Measurements from ENCODE around the gene TRHDE. TPM values are rescaled to one million over a fixed set of nuclear protein-coding genes. Genes with fewer than 3 reads are reported as not detected.

TRHDE gene
- total RNA-seq, 1 donor from 2014 or later, result 0.87 TPM

GRCh38 chr12:72300728-72301127 is 28.6 kb downstream of the TRHDE start:
- Mint-ChIP-seq H3K27ac (ENCODE audit: unreplicated experiment) (no peak overlapping the region), H3K4me1 (ENCODE audit: low read depth) (no peaks in the 10 kb centered on the region), H3K4me3 (ENCODE audit: unreplicated experiment) (no peak overlapping the region), H3K9me3 (ENCODE audit: low read depth) (no peaks in the 10 kb centered on the region), H3K36me3 (ENCODE audit: low read depth) (no peaks in the 10 kb centered on the region), H3K27me3 (ENCODE audit: low read depth) (peaks cover 5% of the 10 kb centered on the region)
- DNase-seq (ENCODE audit: low spot score), result no peak
- no peak for TF ChIP-seq CTCF (IDR thresholded peaks at IDR 0.05)

GRCh38 chr12:72304751-72305150 is 32.6 kb downstream of the TRHDE start:
- no peak overlapping the region for H3K4me3 Mint-ChIP-seq (ENCODE audit: unreplicated experiment)
- no peak for TF ChIP-seq CTCF (IDR thresholded peaks at IDR 0.05)
- H3K36me3 Mint-ChIP-seq (ENCODE audit: low read depth), result no peaks in the 10 kb centered on the region
- no peaks in the 10 kb centered on the region for H3K9me3 Mint-ChIP-seq (ENCODE audit: low read depth)
- DNase-seq (ENCODE audit: low spot score), result no peak
- no peaks in the 10 kb centered on the region for H3K4me1 Mint-ChIP-seq (ENCODE audit: low read depth)
- H3K27me3 Mint-ChIP-seq (ENCODE audit: low read depth), result peaks cover 9% of the 10 kb centered on the region
- H3K27ac Mint-ChIP-seq (ENCODE audit: unreplicated experiment), result no peak overlapping the region

- no peaks in the 10 kb centered on the region for H3K4me1 Mint-ChIP-seq (ENCODE audit: low read depth)
- no peak overlapping the region for H3K27ac Mint-ChIP-seq (ENCODE audit: unreplicated experiment)
Observed at GRCh38 chr12:72307229-72307628, 35.1 kb downstream of the TRHDE start.

GRCh38 chr12:72311946-72312345 is 39.8 kb downstream of the TRHDE start:
- Mint-ChIP-seq H3K4me3 (ENCODE audit: unreplicated experiment) (no peak overlapping the region), H3K27ac (ENCODE audit: unreplicated experiment) (no peak overlapping the region), H3K27me3 (ENCODE audit: low read depth) (peaks cover 2% of the 10 kb centered on the region), H3K9me3 (ENCODE audit: low read depth) (no peaks in the 10 kb centered on the region), H3K4me1 (ENCODE audit: low read depth) (no peaks in the 10 kb centered on the region), H3K36me3 (ENCODE audit: low read depth) (no peaks in the 10 kb centered on the region)
- TF ChIP-seq CTCF (IDR thresholded peaks at IDR 0.05), result no peak
- no peak for DNase-seq (ENCODE audit: low spot score)

More at GRCh38 chr12:72307229-72307628, 35.1 kb downstream of the TRHDE start:
- H3K9me3 Mint-ChIP-seq (ENCODE audit: low read depth), result no peaks in the 10 kb centered on the region
- no peaks in the 10 kb centered on the region for H3K36me3 Mint-ChIP-seq (ENCODE audit: low read depth)
- no peak overlapping the region for H3K4me3 Mint-ChIP-seq (ENCODE audit: unreplicated experiment)
- H3K27me3 Mint-ChIP-seq (ENCODE audit: low read depth), result peaks cover 9% of the 10 kb centered on the region
- no peak for TF ChIP-seq CTCF (IDR thresholded peaks at IDR 0.05)
- no peak for DNase-seq (ENCODE audit: low spot score)

- Mint-ChIP-seq H3K4me1 (ENCODE audit: low read depth) (no peaks in the 10 kb centered on the region), H3K36me3 (ENCODE audit: low read depth) (no peaks in the 10 kb centered on the region), H3K27me3 (ENCODE audit: low read depth) (no peaks in the 10 kb centered on the region), H3K4me3 (ENCODE audit: unreplicated experiment) (no peak overlapping the region), H3K9me3 (ENCODE audit: low read depth) (no peaks in the 10 kb centered on the region), H3K27ac (ENCODE audit: unreplicated experiment) (no peak overlapping the region)
- DNase-seq (ENCODE audit: low spot score), result no peak
- no peak for TF ChIP-seq CTCF (IDR thresholded peaks at IDR 0.05)
Observed at GRCh38 chr12:72313806-72314205, 41.6 kb downstream of the TRHDE start.

All from chondrocyte (in vitro differentiated cells).